Esophagus (tissue), 2 donors: ENCODE data around the gene GLT1D1. TPM values are rescaled to one million over a fixed set of nuclear protein-coding genes. Genes with fewer than 3 reads are reported as not detected.

Source experiments
- H3K27ac ChIP-seq, 2 donors: one replicate each; pipeline ENCODE4 v1.5.1; 2013; ENCODE audit warnings: low read depth in 2 of 2, mild to moderate bottlenecking in 2 of 2, inconsistent platforms in 1 of 2, low read length in 1 of 2, moderate library complexity in 1 of 2
- H3K27me3 ChIP-seq, 2 donors: one replicate each; pipeline ENCODE4 v1.6.1; 2013; ENCODE audit warnings: low read length in 2 of 2, control low read depth in 1 of 2, mild to moderate bottlenecking in 1 of 2; ENCODE audit not compliant: insufficient read depth in 2 of 2, control insufficient read depth in 1 of 2
- H3K36me3 ChIP-seq, 2 donors: one replicate each; pipeline ENCODE4 v1.6.1; 2013; ENCODE audit warnings: low read length in 1 of 2; ENCODE audit not compliant: control insufficient read depth in 2 of 2, insufficient read depth in 2 of 2
- H3K4me1 ChIP-seq, 2 donors: one replicate each; pipeline ENCODE4 v1.6.1; 2013; ENCODE audit warnings: low read length in 1 of 2; ENCODE audit not compliant: control insufficient read depth in 2 of 2, insufficient read depth in 2 of 2
- H3K4me3 ChIP-seq, 2 donors: one replicate each; pipeline ENCODE4 v1.5.1; 2013; ENCODE audit warnings: low read length in 2 of 2, mild to moderate bottlenecking in 2 of 2, low read depth in 1 of 2, moderate library complexity in 1 of 2
- H3K9me3 ChIP-seq, 2 donors: one replicate each; pipeline ENCODE4 v1.6.1; 2013; ENCODE audit warnings: mild to moderate bottlenecking in 2 of 2, low read depth in 1 of 2, low read length in 1 of 2, moderate library complexity in 1 of 2; ENCODE audit not compliant: control insufficient read depth in 2 of 2, insufficient read depth in 1 of 2
- WGBS, 2 donors: extraction: QIAGEN DNeasy Blood & Tissue Kit; methylation state at CpG; one replicate each; pipeline ENCODE4 v1.1.7; 2013; 5-methylcytosine and 5-hydroxymethylcytosine counted together
- polyA plus RNA-seq, 2 donors: library from polyadenylated mRNA; stranded (reverse); fragments of 200-250 nt; gene quantifications; one replicate each; pipeline ENCODE4 v1.2.3, GENCODE V29; 2013
- donor health status: healthy with polysubstance abuse.
- donor health status: Bipolar disorder and iron deficiency.

Gene GLT1D1
- polyA plus RNA-seq, 2 donors = 0.06 to 0.19 TPM

- Histone ChIP-seq H3K36me3 (no peaks in the 10 kb centered on the region), H3K9me3 (no peaks in the 10 kb centered on the region), H3K27me3 (no peaks in the 10 kb centered on the region), H3K4me1 (no peaks in the 10 kb centered on the region), H3K4me3 (no peak overlapping the region), H3K27ac (no peak overlapping the region)
- 79 to 85% methylated on average over 5 of the region's 5 CpGs for WGBS, 2 donors
These were observed 95.8 kb downstream of the GLT1D1 start for GRCh38 chr12:128949086-128949485.

- Histone ChIP-seq H3K27ac (no peak overlapping the region), H3K36me3 (no peaks in the 10 kb centered on the region), H3K4me1 (no peaks in the 10 kb centered on the region), H3K27me3 (no peaks in the 10 kb centered on the region), H3K9me3 (no peaks in the 10 kb centered on the region), H3K4me3 (no peak overlapping the region)
- WGBS, 2 donors = 78 to 82% methylated on average over 13 of the region's 13 CpGs
These were observed 98.2 kb downstream of the GLT1D1 start for GRCh38 chr12:128951448-128951847.

- WGBS, 2 donors = 76 to 77% methylated on average over 7 of the region's 7 CpGs
- H3K27me3 ChIP-seq = no peaks in the 10 kb centered on the region
- H3K36me3 ChIP-seq = no peaks in the 10 kb centered on the region
- H3K27ac ChIP-seq = no peak overlapping the region
- H3K4me1 ChIP-seq = no peaks in the 10 kb centered on the region
- H3K4me3 ChIP-seq = no peak overlapping the region
- no peaks in the 10 kb centered on the region for H3K9me3 ChIP-seq
These were observed 103.5 kb downstream of the GLT1D1 start for GRCh38 chr12:128956755-128957154.

GRCh38 chr12:128959901-128960300 lies 106.6 kb downstream of the GLT1D1 start:
- Histone ChIP-seq H3K4me3 (no peak overlapping the region), H3K4me1 (no peaks in the 10 kb centered on the region), H3K9me3 (peaks cover 0 to 5% of the 10 kb centered on the region in 2 donors), H3K36me3 (no peaks in the 10 kb centered on the region), H3K27ac (no peak overlapping the region), H3K27me3 (no peaks in the 10 kb centered on the region)
- WGBS, 2 donors = 56 to 65% methylated on average over 16 of the region's 16 CpGs

- 71 to 79% methylated on average over 8 of the region's 8 CpGs for WGBS, 2 donors
- Histone ChIP-seq H3K27ac (no peak overlapping the region), H3K36me3 (no peaks in the 10 kb centered on the region), H3K4me1 (no peaks in the 10 kb centered on the region), H3K27me3 (no peaks in the 10 kb centered on the region), H3K4me3 (no peak overlapping the region), H3K9me3 (peaks cover 0 to 5% of the 10 kb centered on the region in 2 donors)
These were observed 108.1 kb downstream of the GLT1D1 start for GRCh38 chr12:128961308-128961902.

- H3K4me3 ChIP-seq = no peak overlapping the region
- H3K4me1 ChIP-seq = no peaks in the 10 kb centered on the region
- H3K27ac ChIP-seq = no peak overlapping the region
- H3K27me3 ChIP-seq = no peaks in the 10 kb centered on the region
- H3K36me3 ChIP-seq = no peaks in the 10 kb centered on the region
- 83 to 85% methylated on average over 11 of the region's 11 CpGs for WGBS, 2 donors
- peaks cover 0 to 5% of the 10 kb centered on the region in 2 donors for H3K9me3 ChIP-seq
These were observed 108.7 kb downstream of the GLT1D1 start for GRCh38 chr12:128961957-128962356.

- WGBS, 2 donors = 33 to 41% methylated on average over 6 of the region's 6 CpGs
- Histone ChIP-seq H3K9me3 (peaks cover 0 to 5% of the 10 kb centered on the region in 2 donors), H3K27ac (no peak overlapping the region), H3K27me3 (no peaks in the 10 kb centered on the region), H3K4me3 (no peak overlapping the region), H3K36me3 (no peaks in the 10 kb centered on the region), H3K4me1 (no peaks in the 10 kb centered on the region)
These were observed 113.0 kb downstream of the GLT1D1 start for GRCh38 chr12:128966203-128966810.

- WGBS, 2 donors = 21 to 33% methylated on average over 5 to 8 of the region's 8 CpGs
- Histone ChIP-seq H3K4me1 (no peaks in the 10 kb centered on the region), H3K36me3 (no peaks in the 10 kb centered on the region), H3K27me3 (no peaks in the 10 kb centered on the region), H3K27ac (no peak overlapping the region), H3K9me3 (peaks cover 0 to 4% of the 10 kb centered on the region in 2 donors), H3K4me3 (no peak overlapping the region)
These were observed 115.4 kb downstream of the GLT1D1 start for GRCh38 chr12:128968668-128969067.

- Histone ChIP-seq H3K27me3 (no peaks in the 10 kb centered on the region), H3K9me3 (peaks cover 0 to 3% of the 10 kb centered on the region in 2 donors), H3K4me3 (no peak overlapping the region), H3K27ac (no peak overlapping the region), H3K36me3 (no peaks in the 10 kb centered on the region), H3K4me1 (no peaks in the 10 kb centered on the region)
- 2 to 3% methylated on average over 18 of the region's 18 CpGs for WGBS, 2 donors
These were observed 116.3 kb downstream of the GLT1D1 start for GRCh38 chr12:128969480-128970055.

GRCh38 chr12:128970110-128970509 lies 116.8 kb downstream of the GLT1D1 start:
- H3K27ac ChIP-seq = no peak overlapping the region
- WGBS, 2 donors = 29 to 31% methylated on average over 6 to 13 of the region's 13 CpGs
- no peaks in the 10 kb centered on the region for H3K9me3 ChIP-seq
- H3K27me3 ChIP-seq = no peaks in the 10 kb centered on the region
- H3K4me1 ChIP-seq = no peaks in the 10 kb centered on the region
- no peak overlapping the region for H3K4me3 ChIP-seq
- H3K36me3 ChIP-seq = no peaks in the 10 kb centered on the region
